Measurements from ENCODE around the gene CPLX3.

CPLX3 gene

GRCh38 chr15:74788042-74788682, 38.3 kb upstream of the CPLX3 start:
- peak in 1 of 3 experiments; percentile 81 for DNase-seq (ENCODE audit: low read depth in 2 of 3, low spot score in 2 of 3)

- DNase-seq (ENCODE audit: low read depth in 2 of 3, low spot score in 2 of 3) = no peak
Observed at GRCh38 chr15:74788683-74789151, 37.7 kb upstream of the CPLX3 start.

GRCh38 chr15:74789171-74789631, 37.2 kb upstream of the CPLX3 start:
- no peak for DNase-seq (ENCODE audit: low read depth in 2 of 3, low spot score in 2 of 3)

- no peak for DNase-seq (ENCODE audit: low read depth in 2 of 3, low spot score in 2 of 3)
Observed at GRCh38 chr15:74789741-74790079, 36.7 kb upstream of the CPLX3 start.

- no peak for DNase-seq (ENCODE audit: low read depth in 2 of 3, low spot score in 2 of 3)
Observed at GRCh38 chr15:74790080-74790916, 36.1 kb upstream of the CPLX3 start.

- DNase-seq (ENCODE audit: low read depth in 2 of 3, low spot score in 2 of 3) = no peak
Observed at GRCh38 chr15:74791007-74791406, 35.4 kb upstream of the CPLX3 start.

GRCh38 chr15:74791667-74792066, 34.8 kb upstream of the CPLX3 start:
- DNase-seq (ENCODE audit: low read depth in 2 of 3, low spot score in 2 of 3) = no peak

GRCh38 chr15:74792227-74793016, 34.0 kb upstream of the CPLX3 start:
- DNase-seq (ENCODE audit: low read depth in 2 of 3, low spot score in 2 of 3) = no peak

- DNase-seq (ENCODE audit: low read depth in 2 of 3, low spot score in 2 of 3) = no peak
Observed at GRCh38 chr15:74793135-74794028, 33.0 kb upstream of the CPLX3 start.

GRCh38 chr15:74794248-74794969, 32.0 kb upstream of the CPLX3 start:
- DNase-seq (ENCODE audit: low read depth in 2 of 3, low spot score in 2 of 3) = no peak

GRCh38 chr15:74794970-74795349, 31.5 kb upstream of the CPLX3 start:
- no peak for DNase-seq (ENCODE audit: low read depth in 2 of 3, low spot score in 2 of 3)

- no peak for DNase-seq (ENCODE audit: low read depth in 2 of 3, low spot score in 2 of 3)
Observed at GRCh38 chr15:74795966-74796625, 30.3 kb upstream of the CPLX3 start.

- no peak for DNase-seq (ENCODE audit: low read depth in 2 of 3, low spot score in 2 of 3)
Observed at GRCh38 chr15:74798388-74799254, 27.8 kb upstream of the CPLX3 start.

GRCh38 chr15:74799255-74799855, 27.1 kb upstream of the CPLX3 start:
- DNase-seq (ENCODE audit: low read depth in 2 of 3, low spot score in 2 of 3) = no peak

- DNase-seq (ENCODE audit: low read depth in 2 of 3, low spot score in 2 of 3) = peak in 2 of 3 experiments; percentile 71 to 84
Observed at GRCh38 chr15:74799856-74800558, 26.4 kb upstream of the CPLX3 start.

GRCh38 chr15:74800559-74801094, 25.8 kb upstream of the CPLX3 start:
- no peak for DNase-seq (ENCODE audit: low read depth in 2 of 3, low spot score in 2 of 3)

GRCh38 chr15:74801311-74801997, 25.0 kb upstream of the CPLX3 start:
- DNase-seq (ENCODE audit: low read depth in 2 of 3, low spot score in 2 of 3) = no peak
